ENCODE data around the gene RPS4Y2. TPM values are rescaled to one million over a fixed set of nuclear protein-coding genes. Genes with fewer than 3 reads are reported as not detected.

Gene RPS4Y2
- not detected for total RNA-seq

DNA sequence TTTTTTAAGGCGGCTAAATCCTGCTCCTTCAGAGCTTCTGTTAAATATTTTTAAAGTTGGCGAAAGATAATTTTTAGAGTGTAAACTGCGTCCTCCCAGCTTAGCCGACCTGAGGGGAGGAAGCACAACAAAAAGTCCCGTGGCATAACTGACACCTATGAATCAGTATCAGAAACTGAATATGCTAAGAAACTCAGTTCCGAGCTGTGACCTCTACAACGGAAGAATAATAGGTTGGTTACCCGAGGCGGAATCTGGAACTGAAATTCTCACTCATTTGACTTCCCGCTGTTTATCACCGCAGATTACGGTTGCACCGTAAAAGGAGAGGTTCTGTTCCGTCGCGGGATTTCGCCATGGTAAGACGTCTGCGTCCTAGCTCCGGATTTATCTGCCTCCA lies at the start of gene RPS4Y2:
RPS4Y2 (plus strand) TSS at position 301 of the 400 bp plus-strand sequence; CDS start at position 357, 56 bp downstream.
- no peaks in the 10 kb centered on the region for H3K36me3 ChIP-seq
- 93 to 96% methylated on average over 20 of the region's 20 CpGs for WGBS, 2 donors
- intact Hi-C loops (cut with DNase I), result no loop called here

DNA sequence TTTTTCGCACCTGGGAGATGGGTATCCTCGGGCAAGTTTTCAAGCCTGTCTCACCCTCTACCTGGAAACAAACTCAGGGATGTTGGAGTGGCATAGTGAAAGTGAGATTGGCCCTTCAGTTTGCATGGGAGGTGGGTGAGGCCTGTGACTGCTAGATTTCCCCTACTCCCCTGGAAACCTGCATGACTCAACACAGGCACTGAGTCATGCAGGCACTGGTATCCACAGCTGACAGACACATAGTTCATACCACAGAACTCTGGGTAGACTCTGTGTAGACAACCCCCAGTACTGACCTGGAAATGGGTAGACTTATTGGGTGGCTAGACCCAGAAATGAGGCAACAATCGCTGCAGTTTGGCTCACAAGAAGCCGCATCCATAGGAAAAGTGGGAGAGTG lies 41.5 kb upstream of the RPS4Y2 start:
- no peak overlapping the region for H3K27ac ChIP-seq
- H3K4me3 ChIP-seq (replicated peaks in 1 of 3), result no peak overlapping the region
- WGBS, 2 donors, result 62 to 80% methylated on average over 4 of the region's 4 CpGs
- TF ChIP-seq, protein P1, sequence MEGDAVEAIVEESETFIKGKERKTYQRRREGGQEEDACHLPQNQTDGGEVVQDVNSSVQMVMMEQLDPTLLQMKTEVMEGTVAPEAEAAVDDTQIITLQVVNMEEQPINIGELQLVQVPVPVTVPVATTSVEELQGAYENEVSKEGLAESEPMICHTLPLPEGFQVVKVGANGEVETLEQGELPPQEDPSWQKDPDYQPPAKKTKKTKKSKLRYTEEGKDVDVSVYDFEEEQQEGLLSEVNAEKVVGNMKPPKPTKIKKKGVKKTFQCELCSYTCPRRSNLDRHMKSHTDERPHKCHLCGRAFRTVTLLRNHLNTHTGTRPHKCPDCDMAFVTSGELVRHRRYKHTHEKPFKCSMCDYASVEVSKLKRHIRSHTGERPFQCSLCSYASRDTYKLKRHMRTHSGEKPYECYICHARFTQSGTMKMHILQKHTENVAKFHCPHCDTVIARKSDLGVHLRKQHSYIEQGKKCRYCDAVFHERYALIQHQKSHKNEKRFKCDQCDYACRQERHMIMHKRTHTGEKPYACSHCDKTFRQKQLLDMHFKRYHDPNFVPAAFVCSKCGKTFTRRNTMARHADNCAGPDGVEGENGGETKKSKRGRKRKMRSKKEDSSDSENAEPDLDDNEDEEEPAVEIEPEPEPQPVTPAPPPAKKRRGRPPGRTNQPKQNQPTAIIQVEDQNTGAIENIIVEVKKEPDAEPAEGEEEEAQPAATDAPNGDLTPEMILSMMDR (IDR thresholded peaks at IDR 0.05), result no peak
- TF ChIP-seq POLR2A (IDR thresholded peaks at IDR 0.05), result no peak
- H3K27me3 ChIP-seq, result no peaks in the 10 kb centered on the region
- no peaks in the 10 kb centered on the region for H3K36me3 ChIP-seq
- intact Hi-C loops (cut with DNase I), result no loop called here
- no peak for DNase-seq
- H3K9me3 ChIP-seq, result no peaks in the 10 kb centered on the region
- no peaks in the 10 kb centered on the region for H3K4me1 ChIP-seq

More for the DNA sequence above, at the start of gene RPS4Y2:
- Histone ChIP-seq H3K4me1 (no peaks in the 10 kb centered on the region), H3K4me3 (replicated peaks in 1 of 3) (no peak within 1 kb of the TSS), H3K27ac (no peak within 1 kb of the TSS), H3K27me3 (no peaks in the 10 kb centered on the region), H3K9me3 (no peaks in the 10 kb centered on the region)
- DNase-seq, result no peak
- TF ChIP-seq, protein P1 (IDR thresholded peaks at IDR 0.05), result no peak
- TF ChIP-seq POLR2A (IDR thresholded peaks at IDR 0.05), result no peak

DNA sequence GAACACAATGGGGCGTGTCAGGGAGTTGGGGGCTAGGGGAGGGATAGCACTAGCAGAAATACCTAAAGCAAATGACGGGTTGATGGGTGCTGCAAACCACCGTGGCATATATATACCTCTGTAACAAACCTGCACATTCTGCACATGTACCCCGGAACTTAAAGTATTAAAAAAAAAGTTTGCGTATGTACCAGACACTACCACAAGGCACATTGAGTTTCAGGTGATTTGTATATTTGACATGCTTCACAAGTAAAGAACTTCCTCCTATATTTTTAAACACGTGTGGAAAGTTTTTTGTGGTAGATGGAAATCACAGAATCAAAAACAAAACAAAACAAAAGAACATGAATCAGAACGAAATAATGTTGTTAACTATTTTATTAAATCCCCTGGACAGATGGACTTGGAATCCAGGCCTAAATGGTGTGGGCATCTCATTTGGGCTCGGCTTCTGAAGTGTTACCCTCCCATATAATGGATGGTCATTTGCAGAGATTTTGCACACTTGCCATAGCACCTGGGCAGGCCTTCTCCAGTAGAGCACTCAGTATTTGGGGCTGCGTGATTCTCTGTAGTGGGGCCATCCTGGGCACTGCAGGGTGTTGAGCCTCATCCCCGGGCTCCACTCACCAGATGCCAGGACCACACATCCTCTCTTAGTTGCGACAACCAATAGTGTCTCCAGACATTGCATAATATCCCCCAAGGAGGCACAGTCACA lies 29.6 kb upstream of the RPS4Y2 start:
- no peak overlapping the region for H3K4me3 ChIP-seq (replicated peaks in 1 of 3)
- no peaks in the 10 kb centered on the region for H3K36me3 ChIP-seq
- no peaks in the 10 kb centered on the region for H3K9me3 ChIP-seq
- TF ChIP-seq, protein P1 (IDR thresholded peaks at IDR 0.05), result no peak
- intact Hi-C loops (cut with DNase I), result no loop called here
- WGBS, 2 donors, result 67 to 72% methylated on average over 10 to 11 of the region's 11 CpGs
- no peaks in the 10 kb centered on the region for H3K27me3 ChIP-seq
- no peak overlapping the region for H3K27ac ChIP-seq
- H3K4me1 ChIP-seq, result no peaks in the 10 kb centered on the region
- no peak for DNase-seq

DNA sequence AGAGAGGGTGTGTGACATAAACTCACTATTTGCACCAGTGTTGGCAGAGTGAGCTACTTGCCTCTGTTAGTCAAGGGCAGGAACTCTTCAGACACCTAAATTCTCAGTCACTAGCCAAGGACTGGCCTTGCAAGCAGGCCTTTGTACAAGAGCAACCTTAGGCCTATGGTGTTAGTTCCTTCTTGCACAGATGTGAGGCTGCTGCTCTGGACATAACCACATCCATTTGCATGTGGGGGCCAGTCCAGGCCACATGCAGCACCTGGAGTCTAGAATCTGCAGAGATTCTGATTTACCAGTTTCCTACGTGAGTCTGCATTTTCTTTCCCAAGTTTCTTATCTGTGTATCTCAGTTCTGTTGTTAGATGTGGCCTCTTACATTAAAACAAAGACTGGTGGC lies 20.7 kb upstream of the RPS4Y2 start:
- Histone ChIP-seq H3K4me1 (no peaks in the 10 kb centered on the region), H3K4me3 (replicated peaks in 1 of 3) (no peak overlapping the region), H3K36me3 (no peaks in the 10 kb centered on the region), H3K27me3 (no peaks in the 10 kb centered on the region), H3K27ac (no peak overlapping the region), H3K9me3 (no peaks in the 10 kb centered on the region)
- 40 to 56% methylated on average over 1 of the region's 1 CpG for WGBS, 2 donors
- DNase-seq, result no peak
- TF ChIP-seq, protein P1 (IDR thresholded peaks at IDR 0.05), result no peak
- no peak for TF ChIP-seq POLR2A (IDR thresholded peaks at IDR 0.05)
- intact Hi-C loops (cut with DNase I), result no loop called here

DNA sequence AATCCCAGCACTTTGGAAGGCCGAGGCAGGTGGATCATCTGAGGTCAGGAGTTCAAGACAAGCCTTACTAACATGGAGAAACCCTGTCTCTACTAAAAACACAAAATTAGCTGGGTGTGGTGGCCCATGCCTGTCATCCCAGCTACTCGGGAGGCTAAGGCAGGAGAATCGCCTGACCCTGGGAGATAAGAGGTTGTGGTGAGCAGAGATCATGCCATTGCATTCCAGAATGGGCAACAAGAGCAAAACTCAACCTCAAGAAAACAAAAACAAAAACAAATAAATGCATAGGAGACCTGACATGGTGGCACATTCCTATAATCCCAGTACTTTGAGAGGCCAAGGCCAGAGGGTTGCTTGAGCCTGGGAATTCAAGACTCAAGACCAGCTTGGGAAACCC lies 16.1 kb upstream of the RPS4Y2 start:
- TF ChIP-seq, protein P1 (IDR thresholded peaks at IDR 0.05), result no peak
- no peak for TF ChIP-seq POLR2A (IDR thresholded peaks at IDR 0.05)
- Histone ChIP-seq H3K36me3 (no peaks in the 10 kb centered on the region), H3K27me3 (no peaks in the 10 kb centered on the region), H3K4me1 (no peaks in the 10 kb centered on the region), H3K4me3 (replicated peaks in 1 of 3) (no peak overlapping the region), H3K27ac (no peak overlapping the region), H3K9me3 (no peaks in the 10 kb centered on the region)
- DNase-seq, result no peak
- intact Hi-C loops (cut with DNase I), result no loop called here
- WGBS, 2 donors, result 76 to 78% methylated on average over 3 of the region's 3 CpGs

All from thyroid gland (tissue), 4 donors.